Gastroesophageal sphincter (tissue), 4 donors: ENCODE results near the gene TUBB4A. TPM values are rescaled to one million over a fixed set of nuclear protein-coding genes. Genes with fewer than 3 reads are reported as not detected.

Experiments used
- ATAC-seq: fragments of 150-250 bp; one replicate; pipeline ENCODE4 v1.9.1; 2016; ENCODE audit warnings: mild to moderate bottlenecking, moderate library complexity
- H3K27ac ChIP-seq, 4 donors: fragments of 200-600 bp; sonication (generic) in 3 of 4; 1 replicate in 3 of 4; 2 replicates in 1 of 4; pipeline ENCODE4 v1.5.1; 2016 to 2019
- H3K27me3 ChIP-seq: fragments of 200-600 bp; sonication (generic); one replicate; pipeline ENCODE4 v1.5.1; 2019
- H3K36me3 ChIP-seq, 2 donors: fragments of 200-600 bp; sonication (generic); one replicate each; pipeline ENCODE4 v1.5.1; 2019; ENCODE audit warnings: control low read depth in 1 of 2
- H3K4me1 ChIP-seq, 3 donors: fragments of 200-600 bp; sonication (generic); 1 replicate in 2 of 3; 2 replicates in 1 of 3; pipeline ENCODE4 v1.5.1; 2016 to 2019; ENCODE audit warnings: control low read depth in 2 of 3
- H3K4me3 ChIP-seq, 2 donors: fragments of 200-600 bp; sonication (generic); one replicate each; pipeline ENCODE4 v1.5.1; 2019; ENCODE audit warnings: mild to moderate bottlenecking in 1 of 2, moderate library complexity in 1 of 2
- H3K9me3 ChIP-seq, 3 donors: fragments of 200-600 bp; sonication (generic); one replicate each; pipeline ENCODE4 v1.5.1; 2017 to 2019; ENCODE audit warnings: control low read depth in 2 of 3
- CTCF ChIP-seq, 4 experiments: fragments of 200-600 bp in 2 of 4; fragments of 450-650 bp in 2 of 4; sonication (generic) in 1 of 4; IDR thresholded peaks; one replicate each; pipeline ENCODE4 v1.5.1; 2017 to 2019; ENCODE audit warnings: antibody characterized with exemption in 4 of 4, mild to moderate bottlenecking in 2 of 4, moderate library complexity in 2 of 4
- EP300 ChIP-seq: sonication (generic); formaldehyde crosslinking; IDR thresholded peaks from one replicate; pipeline ENCODE4 v1.6.1; 2017; ENCODE audit warnings: antibody characterized with exemption, mild to moderate bottlenecking
- POLR2A ChIP-seq, 2 donors: fragments of 450-650 bp; IDR thresholded peaks; one replicate each; pipeline ENCODE4 v1.6.1; 2017; ENCODE audit warnings: antibody characterized with exemption in 2 of 2, mild to moderate bottlenecking in 2 of 2, moderate library complexity in 1 of 2
- POLR2AphosphoS5 ChIP-seq: sonication (generic); formaldehyde crosslinking; IDR thresholded peaks from one replicate; pipeline ENCODE4 v1.6.1; 2017; ENCODE audit warnings: antibody characterized with exemption
- WGBS, 2 donors: methylation state at CpG; one replicate each; pipeline ENCODE4 v1.1.5; 2018; ENCODE audit warnings: low coverage in 1 of 2; 5-methylcytosine and 5-hydroxymethylcytosine counted together
- total RNA-seq, 4 donors: library from RNA; depleted of rRNA; stranded (reverse); fragments of >200 nt; gene quantifications; one replicate each; pipeline ENCODE4 v1.1.0, GENCODE V29; 2016

TUBB4A gene
- total RNA-seq, 4 donors from 2014 or later, result 1.2 to 3.2 (median 2.2) TPM

DNA sequence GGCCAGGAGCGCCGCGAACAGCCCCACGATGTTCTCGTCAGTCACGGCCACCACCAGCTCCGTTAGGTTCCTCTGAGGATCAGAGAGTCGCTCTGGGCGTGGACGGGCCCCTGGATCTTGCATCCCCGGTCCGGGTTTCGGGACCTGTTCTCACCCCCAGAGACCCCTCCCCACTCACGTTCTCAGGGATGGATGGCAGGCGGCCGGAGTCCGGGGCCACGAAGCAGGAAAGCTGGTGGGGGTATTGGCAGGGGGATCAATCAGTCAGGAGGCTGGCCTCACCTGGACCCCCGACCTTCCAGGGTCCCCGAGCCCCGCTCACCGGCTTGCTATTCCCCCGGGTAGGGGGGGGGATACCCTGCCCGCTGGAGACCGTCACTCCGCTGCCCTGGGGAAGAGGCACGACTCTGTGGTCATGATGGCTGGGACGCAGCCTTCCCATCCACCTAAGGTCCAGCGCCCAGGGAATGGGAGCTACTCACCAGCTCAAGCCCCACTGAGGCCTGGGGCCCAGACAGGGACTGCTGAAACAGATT lies 25.1 kb downstream of the TUBB4A start:
- H3K4me3 ChIP-seq, result peak overlapping the region in 1 of 2 donors; percentile 28

DNA sequence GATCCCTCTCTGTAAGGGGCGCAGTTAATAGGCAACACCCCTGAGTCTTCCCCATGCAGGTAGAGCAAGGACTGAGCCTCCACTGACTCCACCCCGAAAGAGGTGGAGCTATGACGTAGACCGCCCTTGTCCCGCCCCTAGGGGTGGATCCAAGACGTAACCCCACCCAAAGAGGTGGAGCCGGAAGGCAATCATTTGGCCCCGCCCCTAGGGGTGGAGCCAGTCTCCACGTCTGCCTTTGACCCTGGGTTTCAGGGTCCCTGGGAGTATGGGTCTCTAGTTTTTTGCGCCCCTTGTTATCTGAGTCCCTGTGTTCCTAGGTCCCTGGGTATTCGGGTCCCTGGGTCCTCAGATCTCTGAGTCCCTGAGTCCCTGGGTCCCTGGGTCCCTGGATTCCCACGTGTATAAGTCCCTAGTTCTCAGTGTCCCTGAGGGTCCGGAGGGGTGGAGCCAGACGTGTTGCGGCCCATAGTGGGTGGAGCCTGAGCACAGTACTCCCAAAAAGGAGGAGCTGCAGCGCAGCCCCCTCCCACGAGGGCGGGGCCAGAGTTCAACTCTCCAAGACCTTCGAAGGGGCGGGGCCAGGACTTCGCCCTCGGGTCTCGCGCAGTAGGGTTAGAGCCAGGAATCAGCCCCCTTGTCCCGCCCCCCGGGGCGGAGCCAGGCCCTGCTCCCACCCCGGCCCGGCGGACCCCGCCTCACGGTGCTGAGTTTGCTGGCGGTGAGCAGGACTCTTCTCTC lies 25.8 kb downstream of the TUBB4A start:
- peak overlapping the region in 1 of 2 donors; percentile 28 for H3K4me3 ChIP-seq
- H3K4me1 ChIP-seq, result peaks cover 0 to 20% (median 8%) of the 10 kb centered on the region in 3 donors
- WGBS, 2 donors, result 13% methylated on average over 10 of the region's 33 CpGs; no CpG with 5 or more reads in 1 of the 2 donors
- H3K27ac ChIP-seq, result no peak overlapping the region
- H3K27me3 ChIP-seq, result peaks cover 80% of the 10 kb centered on the region
- no peaks in the 10 kb centered on the region for H3K36me3 ChIP-seq
- peak; percentile 52 for ATAC-seq
- TF ChIP-seq POLR2AphosphoS5 (no peak), CTCF (IDR thresholded peaks at IDR 0.05) (no peak), POLR2A (IDR thresholded peaks at IDR 0.05) (no peak), EP300 (no peak)
- no peaks in the 10 kb centered on the region for H3K9me3 ChIP-seq

More for the DNA sequence above, 25.1 kb downstream of the TUBB4A start:
- no peaks in the 10 kb centered on the region for H3K36me3 ChIP-seq
- TF ChIP-seq POLR2A (IDR thresholded peaks at IDR 0.05) (no peak), POLR2AphosphoS5 (no peak), EP300 (no peak), CTCF (IDR thresholded peaks at IDR 0.05) (no peak)
- no peaks in the 10 kb centered on the region for H3K9me3 ChIP-seq
- H3K27me3 ChIP-seq, result peaks cover 87% of the 10 kb centered on the region
- no peak overlapping the region for H3K27ac ChIP-seq
- H3K4me1 ChIP-seq, result peaks cover 0 to 20% (median 8%) of the 10 kb centered on the region in 3 donors
- WGBS, 2 donors, result no CpG with 5 or more reads among the region's 29 CpGs
- ATAC-seq, result no peak

DNA sequence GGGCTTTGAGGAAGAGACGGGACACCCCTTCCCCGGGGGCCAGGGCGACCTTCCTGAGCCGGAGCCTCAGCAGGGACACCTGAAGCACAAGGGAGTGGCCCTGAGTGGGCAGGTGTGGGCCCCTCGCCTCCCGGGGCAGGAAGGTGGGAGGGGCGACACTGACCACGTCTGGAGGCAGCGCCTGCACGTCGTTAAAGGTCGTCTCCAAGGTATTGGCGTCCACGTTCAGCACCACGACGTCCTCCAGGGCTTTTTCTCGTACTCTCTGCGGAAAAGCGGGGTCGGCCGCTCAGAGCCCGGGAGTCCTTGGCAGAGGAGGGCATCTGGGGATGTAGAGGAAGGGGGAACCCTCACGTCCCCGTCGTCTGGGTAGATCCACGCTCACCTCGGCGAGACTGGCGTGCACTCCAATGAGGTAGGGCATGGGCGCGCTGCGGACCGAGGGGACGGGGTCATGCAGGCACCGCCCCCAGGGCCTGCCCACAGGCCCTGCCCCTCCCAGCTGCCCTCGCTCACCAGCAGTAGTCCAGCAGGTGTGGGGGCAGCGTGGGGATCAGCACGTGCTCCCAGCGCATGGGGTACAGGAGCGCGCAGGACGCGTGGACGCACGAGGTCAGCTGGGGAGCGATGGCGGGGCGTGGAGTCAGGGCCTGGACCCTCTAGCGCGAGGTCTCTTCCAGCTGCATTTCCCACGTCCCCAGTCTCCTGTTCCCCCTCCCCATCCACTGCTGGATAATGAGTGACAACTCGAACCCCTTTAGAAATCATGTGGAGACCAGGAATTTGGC lies 26.6 kb downstream of the TUBB4A start:
- peaks cover 72% of the 10 kb centered on the region for H3K27me3 ChIP-seq

GRCh38 chr19:6473647-6474046 lies 28.5 kb downstream of the TUBB4A start:
- TF ChIP-seq CTCF (IDR thresholded peaks at IDR 0.05) (no peak), POLR2A (IDR thresholded peaks at IDR 0.05) (no peak), POLR2AphosphoS5 (no peak), EP300 (no peak)
- peaks cover 0 to 20% (median 8%) of the 10 kb centered on the region in 3 donors for H3K4me1 ChIP-seq
- WGBS, 2 donors, result 73% methylated on average over 4 of the region's 9 CpGs; no CpG with 5 or more reads in 1 of the 2 donors

More for the DNA sequence above, 26.6 kb downstream of the TUBB4A start:
- H3K36me3 ChIP-seq, result no peaks in the 10 kb centered on the region
- ATAC-seq, result no peak
- no peak overlapping the region for H3K4me3 ChIP-seq
- H3K9me3 ChIP-seq, result no peaks in the 10 kb centered on the region
- H3K4me1 ChIP-seq, result peaks cover 0 to 20% (median 8%) of the 10 kb centered on the region in 3 donors
- WGBS, 2 donors, result 6% methylated on average over 2 of the region's 52 CpGs; no CpG with 5 or more reads in 1 of the 2 donors
- TF ChIP-seq CTCF (IDR thresholded peaks at IDR 0.05) (no peak), POLR2A (IDR thresholded peaks at IDR 0.05) (no peak), POLR2AphosphoS5 (no peak), EP300 (no peak)
- H3K27ac ChIP-seq, result no peak overlapping the region

More at GRCh38 chr19:6473647-6474046, 28.5 kb downstream of the TUBB4A start:
- no peak overlapping the region for H3K4me3 ChIP-seq
- no peak for ATAC-seq
- H3K9me3 ChIP-seq, result no peaks in the 10 kb centered on the region
- no peaks in the 10 kb centered on the region for H3K36me3 ChIP-seq
- H3K27ac ChIP-seq, result no peak overlapping the region
- H3K27me3 ChIP-seq, result peaks cover 55% of the 10 kb centered on the region
